ENCODE data around the gene TMEM80. TPM values are rescaled to one million over a fixed set of nuclear protein-coding genes. Genes with fewer than 3 reads are reported as not detected.
"Not testable (repeated sequence)": the region's sequence is repeated elsewhere in the genome, so short reads cannot be mapped to it uniquely, and the experiment has no call there.

The TMEM80 gene
- total and polyA plus RNA-seq, 7 experiments from 2014 or later = 26.2 to 44.3 (median 37.8) TPM

- H3K9me3 ChIP-seq (ENCODE audit: control insufficient read depth in 2 of 3, low read length in 3 of 3); intact Hi-C loops (cut with micrococcal nuclease); ATAC-seq; H3K27me3 Mint-ChIP-seq; H3K4me1 Mint-ChIP-seq; H3K27ac Mint-ChIP-seq; H3K9me3 Mint-ChIP-seq; H3K4me3 ChIP-seq (ENCODE audit: low read length); H3K4me1 ChIP-seq (ENCODE audit: control insufficient read depth in 2 of 2, insufficient read depth in 2 of 2, low read length in 2 of 2); POLR2A ChIA-PET; DNase-seq; H3K27ac ChIP-seq (ENCODE audit: low read depth, low read length); H3K27me3 ChIP-seq (ENCODE audit: control insufficient read depth in 2 of 2, insufficient read depth in 2 of 2, low read length in 2 of 2); H3K4me3 Mint-ChIP-seq: not testable (repeated sequence)
- CTCF ChIA-PET = interaction anchor here (1.1 kb wide), 1 partner anchor 50 kb away, joined by 4 read pairs; no protein-coding TSS in a partner anchor
- peaks cover 0 to 41% (median 4%) of the 10 kb centered on the region in 3 experiments for H3K36me3 ChIP-seq (ENCODE audit: control insufficient read depth in 2 of 3, insufficient read depth in 3 of 3, low read length in 3 of 3)
- H3K36me3 Mint-ChIP-seq = peaks cover 0 to 28% (median 6%) of the 10 kb centered on the region in 5 donors
Measured at GRCh38 chr11:654444-654843, 41.2 kb upstream of the TMEM80 start.

GRCh38 chr11:655036-655726, 40.4 kb upstream of the TMEM80 start:
- no peaks in the 10 kb centered on the region for H3K9me3 ChIP-seq (ENCODE audit: control insufficient read depth in 2 of 3, low read length in 3 of 3)
- H3K27me3 ChIP-seq (ENCODE audit: control insufficient read depth in 2 of 2, insufficient read depth in 2 of 2, low read length in 2 of 2) = no peaks in the 10 kb centered on the region
- CTCF ChIA-PET = interaction anchor here (1.0 to 1.1 kb wide), 3 partner anchors 49 to 111 kb away, joined by 3 to 4 read pairs (median 4); no protein-coding TSS in a partner anchor
- H3K36me3 ChIP-seq (ENCODE audit: control insufficient read depth in 2 of 3, insufficient read depth in 3 of 3, low read length in 3 of 3) = peaks cover 0 to 49% (median 4%) of the 10 kb centered on the region in 3 experiments
- no peak for ATAC-seq
- peaks cover 0 to 1% (median 0%) of the 10 kb centered on the region in 7 donors for H3K4me1 Mint-ChIP-seq
- POLR2A ChIA-PET = no interaction called here
- DNase-seq = no peak
- H3K4me3 Mint-ChIP-seq = no peak overlapping the region
- H3K27me3 Mint-ChIP-seq = no peaks in the 10 kb centered on the region
- H3K27ac Mint-ChIP-seq = peak overlapping the region in 2 of 9 donors; percentile 17 to 76
- no peaks in the 10 kb centered on the region for H3K9me3 Mint-ChIP-seq
- H3K4me1 ChIP-seq (ENCODE audit: control insufficient read depth in 2 of 2, insufficient read depth in 2 of 2, low read length in 2 of 2) = no peaks in the 10 kb centered on the region
- intact Hi-C loops (cut with micrococcal nuclease) = no loop called here
- H3K36me3 Mint-ChIP-seq = peaks cover 0 to 32% (median 8%) of the 10 kb centered on the region in 5 donors
- no peak overlapping the region for H3K4me3 ChIP-seq (ENCODE audit: low read length)
- no peak overlapping the region for H3K27ac ChIP-seq (ENCODE audit: low read depth, low read length)

- H3K9me3 ChIP-seq (ENCODE audit: control insufficient read depth in 2 of 3, low read length in 3 of 3) = no peaks in the 10 kb centered on the region
- ChIA-PET POLR2A (no interaction called here), CTCF (interaction anchor here (1.0 kb wide), 1 partner anchor 110 kb away, joined by 4 read pairs; no protein-coding TSS in a partner anchor)
- no peaks in the 10 kb centered on the region for H3K4me1 ChIP-seq (ENCODE audit: control insufficient read depth in 2 of 2, insufficient read depth in 2 of 2, low read length in 2 of 2)
- no peak overlapping the region for H3K27ac ChIP-seq (ENCODE audit: low read depth, low read length)
- Mint-ChIP-seq H3K9me3 (no peaks in the 10 kb centered on the region), H3K27ac (no peak overlapping the region), H3K4me3 (no peak overlapping the region), H3K4me1 (peaks cover 0 to 1% (median 0%) of the 10 kb centered on the region in 7 donors), H3K27me3 (no peaks in the 10 kb centered on the region), H3K36me3 (peaks cover 0 to 30% (median 5%) of the 10 kb centered on the region in 5 donors)
- H3K4me3 ChIP-seq (ENCODE audit: low read length) = no peak overlapping the region
- intact Hi-C loops (cut with micrococcal nuclease) = no loop called here
- no peak for ATAC-seq
- peaks cover 0 to 59% (median 4%) of the 10 kb centered on the region in 3 experiments for H3K36me3 ChIP-seq (ENCODE audit: control insufficient read depth in 2 of 3, insufficient read depth in 3 of 3, low read length in 3 of 3)
- no peak for DNase-seq
- no peaks in the 10 kb centered on the region for H3K27me3 ChIP-seq (ENCODE audit: control insufficient read depth in 2 of 2, insufficient read depth in 2 of 2, low read length in 2 of 2)
Measured at GRCh38 chr11:656426-656825, 39.2 kb upstream of the TMEM80 start.

DNA sequence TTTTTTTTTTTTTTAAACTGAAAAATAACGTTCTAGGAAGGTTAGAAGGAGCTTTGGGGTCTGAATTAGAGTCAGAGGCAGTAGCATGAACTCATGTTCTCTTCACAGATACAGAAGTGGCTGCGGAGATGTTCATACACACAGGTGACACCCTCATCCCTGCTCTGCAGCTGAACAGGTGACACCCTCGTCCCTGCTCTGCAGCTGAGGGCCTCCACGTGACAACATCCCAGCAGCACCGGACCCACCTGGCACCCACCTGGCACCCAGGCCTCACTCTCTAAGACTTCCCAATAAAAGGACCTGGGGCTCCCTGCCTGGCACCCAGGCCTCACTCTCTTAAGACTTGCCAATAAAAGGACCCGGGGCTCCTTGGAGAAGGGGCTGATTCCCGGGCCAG, 38.8 kb upstream of the TMEM80 start:
- Histone ChIP-seq H3K4me1 (ENCODE audit: control insufficient read depth in 2 of 2, insufficient read depth in 2 of 2, low read length in 2 of 2) (no peaks in the 10 kb centered on the region), H3K36me3 (ENCODE audit: control insufficient read depth in 2 of 3, insufficient read depth in 3 of 3, low read length in 3 of 3) (peaks cover 0 to 55% (median 4%) of the 10 kb centered on the region in 3 experiments), H3K4me3 (ENCODE audit: low read length) (no peak overlapping the region), H3K9me3 (ENCODE audit: control insufficient read depth in 2 of 3, low read length in 3 of 3) (no peaks in the 10 kb centered on the region), H3K27ac (ENCODE audit: low read depth, low read length) (no peak overlapping the region), H3K27me3 (ENCODE audit: control insufficient read depth in 2 of 2, insufficient read depth in 2 of 2, low read length in 2 of 2) (no peaks in the 10 kb centered on the region)
- no peak overlapping the region for H3K4me3 Mint-ChIP-seq
- intact Hi-C loops (cut with micrococcal nuclease) = no loop called here
- ChIA-PET POLR2A (no interaction called here), CTCF (no interaction called here)
- H3K36me3 Mint-ChIP-seq = peaks cover 0 to 26% (median 3%) of the 10 kb centered on the region in 5 donors
- peak overlapping the region in 1 of 9 donors; percentile 52 for H3K27ac Mint-ChIP-seq
- ATAC-seq (no peak), DNase-seq (no peak)
- H3K9me3 Mint-ChIP-seq = no peaks in the 10 kb centered on the region
- peaks cover 0 to 1% (median 0%) of the 10 kb centered on the region in 7 donors for H3K4me1 Mint-ChIP-seq
- no peaks in the 10 kb centered on the region for H3K27me3 Mint-ChIP-seq

GRCh38 chr11:657691-658126, 37.9 kb upstream of the TMEM80 start:
- ChIA-PET POLR2A (no interaction called here), CTCF (no interaction called here)
- H3K9me3 Mint-ChIP-seq = no peaks in the 10 kb centered on the region
- H3K4me3 ChIP-seq (ENCODE audit: low read length) = no peak overlapping the region
- no peak overlapping the region for H3K4me3 Mint-ChIP-seq
- H3K36me3 Mint-ChIP-seq = peaks cover 0 to 19% (median 0%) of the 10 kb centered on the region in 5 donors
- peaks cover 0 to 54% (median 4%) of the 10 kb centered on the region in 3 experiments for H3K36me3 ChIP-seq (ENCODE audit: control insufficient read depth in 2 of 3, insufficient read depth in 3 of 3, low read length in 3 of 3)
- H3K9me3 ChIP-seq (ENCODE audit: control insufficient read depth in 2 of 3, low read length in 3 of 3) = no peaks in the 10 kb centered on the region
- H3K27me3 ChIP-seq (ENCODE audit: control insufficient read depth in 2 of 2, insufficient read depth in 2 of 2, low read length in 2 of 2) = no peaks in the 10 kb centered on the region
- peaks cover 0 to 4% (median 1%) of the 10 kb centered on the region in 7 donors for H3K4me1 Mint-ChIP-seq
- no peaks in the 10 kb centered on the region for H3K4me1 ChIP-seq (ENCODE audit: control insufficient read depth in 2 of 2, insufficient read depth in 2 of 2, low read length in 2 of 2)
- H3K27ac ChIP-seq (ENCODE audit: low read depth, low read length) = no peak overlapping the region
- no peak overlapping the region for H3K27ac Mint-ChIP-seq
- DNase-seq (no peak), ATAC-seq (no peak)
- no peaks in the 10 kb centered on the region for H3K27me3 Mint-ChIP-seq
- intact Hi-C loops (cut with micrococcal nuclease) = no loop called here

GRCh38 chr11:659532-660085, 36.0 kb upstream of the TMEM80 start:
- intact Hi-C loops (cut with micrococcal nuclease) = no loop called here
- no peak overlapping the region for H3K27ac Mint-ChIP-seq
- ChIA-PET POLR2A (no interaction called here), CTCF (no interaction called here)
- DNase-seq (no peak), ATAC-seq (no peak)
- no peaks in the 10 kb centered on the region for H3K27me3 Mint-ChIP-seq
- no peak overlapping the region for H3K4me3 Mint-ChIP-seq
- peaks cover 0 to 49% (median 0%) of the 10 kb centered on the region in 3 experiments for H3K36me3 ChIP-seq (ENCODE audit: control insufficient read depth in 2 of 3, insufficient read depth in 3 of 3, low read length in 3 of 3)
- no peaks in the 10 kb centered on the region for H3K9me3 ChIP-seq (ENCODE audit: control insufficient read depth in 2 of 3, low read length in 3 of 3)
- H3K4me1 Mint-ChIP-seq = peaks cover 0 to 7% (median 0%) of the 10 kb centered on the region in 7 donors
- peaks cover 0 to 15% (median 0%) of the 10 kb centered on the region in 5 donors for H3K36me3 Mint-ChIP-seq
- no peak overlapping the region for H3K4me3 ChIP-seq (ENCODE audit: low read length)
- no peak overlapping the region for H3K27ac ChIP-seq (ENCODE audit: low read depth, low read length)
- H3K4me1 ChIP-seq (ENCODE audit: control insufficient read depth in 2 of 2, insufficient read depth in 2 of 2, low read length in 2 of 2) = no peaks in the 10 kb centered on the region
- no peaks in the 10 kb centered on the region for H3K9me3 Mint-ChIP-seq
- no peaks in the 10 kb centered on the region for H3K27me3 ChIP-seq (ENCODE audit: control insufficient read depth in 2 of 2, insufficient read depth in 2 of 2, low read length in 2 of 2)
